RWPE1 (cell line): ENCODE data around the gene NLRP9.

Experiments used
- CTCF ChIA-PET: fragments of 350-600 bp; sonication (Branson Sonifier 250); formaldehyde crosslinking; extraction: SDS; loops from one replicate; lab custom pipeline; 2021; lab: Yijun Ruan, JAX
- POLR2A ChIA-PET: fragments of 400-600 bp; formaldehyde crosslinking; extraction: SDS; loops from one replicate; lab custom pipeline; 2020; ENCODE audit warnings: antibody characterized with exemption; ENCODE audit not compliant: low non-redundant PET; lab: Yijun Ruan, JAX
- DNase-seq: peaks from one replicate; pipeline ENCODE4 v3.0.0; 2012; ENCODE audit warnings: low spot score
- H3K27ac ChIP-seq: fragments of 450-650 bp; 2 replicates; pipeline ENCODE4 v1.5.1; 2017
- CTCF ChIP-seq: fragments of 450-650 bp; conservative IDR thresholded peaks from 2 replicates; pipeline ENCODE4 v1.5.1; 2017; ENCODE audit warnings: low read depth, mild to moderate bottlenecking

The NLRP9 gene

GRCh38 chr19:55679343-55680257, 58.6 kb downstream of the NLRP9 start:
- peak overlapping the region; percentile 16 for H3K27ac ChIP-seq

GRCh38 chr19:55678121-55678671, 60.0 kb downstream of the NLRP9 start:
- DNase-seq = no peak
- ChIA-PET CTCF (no interaction called here), POLR2A (no interaction called here)
- H3K27ac ChIP-seq = no peak overlapping the region; the same call in 1 of the 2 replicates
- no peak for TF ChIP-seq CTCF

More at GRCh38 chr19:55679343-55680257, 58.6 kb downstream of the NLRP9 start:
- ChIA-PET CTCF (no interaction called here), POLR2A (no interaction called here)
- TF ChIP-seq CTCF = no peak
- DNase-seq = peak; percentile 58

- H3K27ac ChIP-seq = no peak overlapping the region
- no peak for DNase-seq
- ChIA-PET CTCF (no interaction called here), POLR2A (no interaction called here)
- no peak for TF ChIP-seq CTCF
These were observed 60.6 kb downstream of the NLRP9 start for GRCh38 chr19:55677572-55678028.

GRCh38 chr19:55676889-55677505, 61.2 kb downstream of the NLRP9 start:
- DNase-seq = no peak
- H3K27ac ChIP-seq = no peak overlapping the region
- ChIA-PET CTCF (no interaction called here), POLR2A (no interaction called here)
- TF ChIP-seq CTCF = no peak

GRCh38 chr19:55676383-55676782, 61.8 kb downstream of the NLRP9 start:
- CTCF ChIA-PET = interaction anchor here (0.7 kb wide), 1 partner anchor 23 kb away, joined by 3 read pairs; no protein-coding TSS in a partner anchor
- peak; percentile 45 for TF ChIP-seq CTCF
- POLR2A ChIA-PET = no interaction called here
- no peak for DNase-seq
- no peak overlapping the region for H3K27ac ChIP-seq

- CTCF ChIA-PET = interaction anchor here (0.7 kb wide), 1 partner anchor 23 kb away, joined by 3 read pairs; no protein-coding TSS in a partner anchor
- POLR2A ChIA-PET = no interaction called here
- no peak for TF ChIP-seq CTCF
- no peak for DNase-seq
- H3K27ac ChIP-seq = peak overlapping the region; percentile 86
These were observed 62.4 kb downstream of the NLRP9 start for GRCh38 chr19:55675661-55676354.
